Panc1 (cell line): Measurements from ENCODE around the gene MCM9. TPM values are rescaled to one million over a fixed set of nuclear protein-coding genes. Genes with fewer than 3 reads are reported as not detected.

ENCODE experiments used
- ATAC-seq: fragments of 200-7000 bp; cut with Tn5 transposase; 2 replicates; pipeline ENCODE4 v1.9.1; 2020; ENCODE audit warnings: mild to moderate bottlenecking, moderate library complexity
- BruUV-seq: library from RNA; stranded (reverse); fragments of 400-500 nt; replicated peaks from 2 replicates; lab custom pipeline; 2021; lab: Mats Ljungman, UMichigan
- CTCF ChIA-PET: fragments of 300-600 bp; sonication (Branson Sonifier 250); formaldehyde crosslinking; loops from one replicate; lab custom pipeline; 2022; ENCODE audit warnings: antibody characterized with exemption; lab: Charles Lee
- POLR2A ChIA-PET: fragments of 300-600 bp; sonication (Branson Sonifier 250); formaldehyde crosslinking; loops from one replicate; lab custom pipeline; 2022; ENCODE audit warnings: antibody characterized with exemption; lab: Charles Lee
- DNase-seq: peaks from one replicate; pipeline ENCODE4 v3.0.0-alpha.2; 2010; ENCODE audit warnings: low read depth, low spot score
- H3K27ac ChIP-seq: 2 replicates; pipeline ENCODE4 v1.5.1; 2011; ENCODE audit warnings: mild to moderate bottlenecking, low read length, inconsistent platforms
- H3K27me3 ChIP-seq: fragments of 200-500 bp; sonication (Bioruptor generic); 2 replicates; pipeline ENCODE4 v1.6.0; 2014; ENCODE audit warnings: low read length, inconsistent platforms; ENCODE audit not compliant: control insufficient read depth, insufficient read depth
- H3K36me3 ChIP-seq: fragments of 200-500 bp; sonication (Bioruptor generic); 2 replicates; pipeline ENCODE4 v1.5.1; 2014; ENCODE audit warnings: inconsistent platforms, mild to moderate bottlenecking, low read length, moderate library complexity; ENCODE audit not compliant: control insufficient read depth, insufficient read depth
- H3K4me1 ChIP-seq: 2 replicates; pipeline ENCODE4 v1.5.1; 2011; ENCODE audit warnings: inconsistent platforms, mild to moderate bottlenecking, low read length, moderate library complexity; ENCODE audit not compliant: control insufficient read depth, insufficient read depth
- H3K4me3 ChIP-seq, 2 experiments: 2 replicates each; pipeline ENCODE4 v1.5.1; 2011 to 2012; ENCODE audit warnings: low read depth in 2 of 2, low read length in 2 of 2, mild to moderate bottlenecking in 2 of 2, inconsistent platforms in 1 of 2, moderate library complexity in 1 of 2
- H3K9me3 ChIP-seq: fragments of 200-500 bp; sonication (Bioruptor generic); 2 replicates; pipeline ENCODE4 v1.5.1; 2014; ENCODE audit warnings: low read depth, mild to moderate bottlenecking, inconsistent platforms, low read length, moderate library complexity; ENCODE audit not compliant: control insufficient read depth, insufficient read depth
- POLR2AphosphoS5 ChIP-seq: IDR thresholded peaks from 2 replicates; pipeline ENCODE4 v1.6.1; 2012; ENCODE audit warnings: mild to moderate bottlenecking, low read depth, low read length, moderate library complexity
- SIN3A ChIP-seq: IDR thresholded peaks from 2 replicates; pipeline ENCODE4 v1.6.1; 2012; ENCODE audit warnings: low read depth, mild to moderate bottlenecking, low read length, moderate library complexity, borderline replicate concordance; ENCODE audit not compliant: insufficient read depth
- TCF7L2 ChIP-seq: IDR thresholded peaks from 2 replicates; pipeline ENCODE4 v1.6.1; 2011; ENCODE audit warnings: mild to moderate bottlenecking, low read depth, low read length, inconsistent platforms
- in situ Hi-C: cut with HindIII; loops from 2 replicates; pipeline ENCODE4 v1.10.0; 2016; ENCODE audit warnings: low sequenced_read_pairs, low pct_unique_long_range_greater_than_20kb
- intact Hi-C: fragments of 100-400 bp; cut with micrococcal nuclease; formaldehyde crosslinking; loops from one replicate; pipeline ENCODE4 v1.10.0; 2022; ENCODE audit not compliant: unreplicated experiment
- total RNA-seq: library from RNA; stranded (reverse); gene quantifications from one replicate; pipeline ENCODE4 v1.2.1, GENCODE V29; 2021; ENCODE audit not compliant: unreplicated experiment
- TF ChIP-seq, protein P1 (sequence below), 2 experiments: IDR thresholded peaks; 2 replicates each; pipeline ENCODE4 v1.6.1; 2011 to 2012; ENCODE audit warnings: low read depth in 2 of 2, control low read depth in 1 of 2, low read length in 1 of 2, mild to moderate bottlenecking in 1 of 2, moderate library complexity in 1 of 2; ENCODE audit not compliant: insufficient read depth in 1 of 2
- TF ChIP-seq, protein P2 (sequence below): fragments of 450-650 bp; IDR thresholded peaks from 2 replicates; pipeline ENCODE4 v1.5.1; 2017; ENCODE audit warnings: mild to moderate bottlenecking

Gene MCM9
- total RNA-seq, 1 experiment from 2014 or later: 20.4 TPM

DNA sequence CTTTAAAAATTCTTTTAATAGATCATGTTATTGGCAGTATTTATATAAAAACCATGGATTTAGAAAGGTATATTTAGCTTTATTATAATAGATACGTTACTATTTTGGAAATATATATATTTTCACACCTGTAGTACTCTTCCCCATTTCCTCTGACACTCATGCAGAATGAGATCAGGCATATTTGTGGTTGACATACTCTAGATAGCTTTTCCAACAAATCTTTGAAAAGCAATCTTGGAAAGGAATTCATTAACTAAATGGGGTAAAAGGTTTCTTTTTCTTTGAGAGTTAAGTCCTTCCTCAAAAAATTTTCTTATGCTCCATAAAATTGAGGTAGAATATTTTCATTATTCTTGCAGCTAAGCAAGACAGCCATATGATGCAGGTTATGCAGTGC, 26.5 kb downstream of the MCM9 start:
- BruUV-seq: no TSS peak
- CTCF ChIA-PET: no interaction called here
- Histone ChIP-seq H3K4me1 (no peaks in the 10 kb centered on the region), H3K36me3 (peaks cover 59% of the 10 kb centered on the region), H3K27me3 (no peaks in the 10 kb centered on the region), H3K27ac (no peak overlapping the region), H3K9me3 (no peaks in the 10 kb centered on the region), H3K4me3 (no peak overlapping the region)
- TF ChIP-seq, protein P1, sequence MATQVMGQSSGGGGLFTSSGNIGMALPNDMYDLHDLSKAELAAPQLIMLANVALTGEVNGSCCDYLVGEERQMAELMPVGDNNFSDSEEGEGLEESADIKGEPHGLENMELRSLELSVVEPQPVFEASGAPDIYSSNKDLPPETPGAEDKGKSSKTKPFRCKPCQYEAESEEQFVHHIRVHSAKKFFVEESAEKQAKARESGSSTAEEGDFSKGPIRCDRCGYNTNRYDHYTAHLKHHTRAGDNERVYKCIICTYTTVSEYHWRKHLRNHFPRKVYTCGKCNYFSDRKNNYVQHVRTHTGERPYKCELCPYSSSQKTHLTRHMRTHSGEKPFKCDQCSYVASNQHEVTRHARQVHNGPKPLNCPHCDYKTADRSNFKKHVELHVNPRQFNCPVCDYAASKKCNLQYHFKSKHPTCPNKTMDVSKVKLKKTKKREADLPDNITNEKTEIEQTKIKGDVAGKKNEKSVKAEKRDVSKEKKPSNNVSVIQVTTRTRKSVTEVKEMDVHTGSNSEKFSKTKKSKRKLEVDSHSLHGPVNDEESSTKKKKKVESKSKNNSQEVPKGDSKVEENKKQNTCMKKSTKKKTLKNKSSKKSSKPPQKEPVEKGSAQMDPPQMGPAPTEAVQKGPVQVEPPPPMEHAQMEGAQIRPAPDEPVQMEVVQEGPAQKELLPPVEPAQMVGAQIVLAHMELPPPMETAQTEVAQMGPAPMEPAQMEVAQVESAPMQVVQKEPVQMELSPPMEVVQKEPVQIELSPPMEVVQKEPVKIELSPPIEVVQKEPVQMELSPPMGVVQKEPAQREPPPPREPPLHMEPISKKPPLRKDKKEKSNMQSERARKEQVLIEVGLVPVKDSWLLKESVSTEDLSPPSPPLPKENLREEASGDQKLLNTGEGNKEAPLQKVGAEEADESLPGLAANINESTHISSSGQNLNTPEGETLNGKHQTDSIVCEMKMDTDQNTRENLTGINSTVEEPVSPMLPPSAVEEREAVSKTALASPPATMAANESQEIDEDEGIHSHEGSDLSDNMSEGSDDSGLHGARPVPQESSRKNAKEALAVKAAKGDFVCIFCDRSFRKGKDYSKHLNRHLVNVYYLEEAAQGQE (IDR thresholded peaks at IDR 0.05; ENCODE audit: insufficient read depth in 1 of 2, low read depth in 2 of 2, low read length in 1 of 2): no peak
- no peak for TF ChIP-seq POLR2AphosphoS5
- DNase-seq: no peak
- intact Hi-C loops: no loop called here
- no peak for ATAC-seq
- POLR2A ChIA-PET: no interaction called here
- in situ Hi-C loops: no loop called here

DNA sequence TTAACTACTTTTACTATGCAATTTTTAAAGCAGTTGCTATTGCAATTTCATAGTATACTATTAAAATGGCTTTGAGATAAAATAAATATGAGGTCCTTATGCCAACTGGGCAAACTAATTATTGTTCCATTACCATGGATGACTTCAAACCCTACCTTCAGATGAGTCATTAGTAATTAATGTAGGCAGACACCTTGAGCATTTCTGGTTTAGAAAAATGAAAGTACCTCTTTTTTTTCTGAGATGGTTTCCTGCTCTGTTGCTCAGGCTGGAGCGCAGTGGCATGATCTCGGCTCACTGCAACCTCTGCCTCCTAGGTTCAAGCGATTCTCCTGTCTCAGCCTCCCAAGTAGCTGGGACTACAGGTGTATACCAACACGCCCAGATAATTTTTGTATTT, 29.1 kb downstream of the MCM9 start:
- Histone ChIP-seq H3K27ac (no peak overlapping the region), H3K27me3 (no peaks in the 10 kb centered on the region), H3K4me3 (no peak overlapping the region), H3K9me3 (no peaks in the 10 kb centered on the region), H3K4me1 (no peaks in the 10 kb centered on the region), H3K36me3 (peaks cover 40% of the 10 kb centered on the region)
- no peak for TF ChIP-seq SIN3A
- TF ChIP-seq, protein P1 (IDR thresholded peaks at IDR 0.05; ENCODE audit: insufficient read depth in 1 of 2, low read depth in 2 of 2, low read length in 1 of 2): no peak
- TF ChIP-seq TCF7L2: no peak
- TF ChIP-seq, protein P2, sequence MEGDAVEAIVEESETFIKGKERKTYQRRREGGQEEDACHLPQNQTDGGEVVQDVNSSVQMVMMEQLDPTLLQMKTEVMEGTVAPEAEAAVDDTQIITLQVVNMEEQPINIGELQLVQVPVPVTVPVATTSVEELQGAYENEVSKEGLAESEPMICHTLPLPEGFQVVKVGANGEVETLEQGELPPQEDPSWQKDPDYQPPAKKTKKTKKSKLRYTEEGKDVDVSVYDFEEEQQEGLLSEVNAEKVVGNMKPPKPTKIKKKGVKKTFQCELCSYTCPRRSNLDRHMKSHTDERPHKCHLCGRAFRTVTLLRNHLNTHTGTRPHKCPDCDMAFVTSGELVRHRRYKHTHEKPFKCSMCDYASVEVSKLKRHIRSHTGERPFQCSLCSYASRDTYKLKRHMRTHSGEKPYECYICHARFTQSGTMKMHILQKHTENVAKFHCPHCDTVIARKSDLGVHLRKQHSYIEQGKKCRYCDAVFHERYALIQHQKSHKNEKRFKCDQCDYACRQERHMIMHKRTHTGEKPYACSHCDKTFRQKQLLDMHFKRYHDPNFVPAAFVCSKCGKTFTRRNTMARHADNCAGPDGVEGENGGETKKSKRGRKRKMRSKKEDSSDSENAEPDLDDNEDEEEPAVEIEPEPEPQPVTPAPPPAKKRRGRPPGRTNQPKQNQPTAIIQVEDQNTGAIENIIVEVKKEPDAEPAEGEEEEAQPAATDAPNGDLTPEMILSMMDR: no peak
- no peak for TF ChIP-seq POLR2AphosphoS5
- POLR2A ChIA-PET: no interaction called here
- CTCF ChIA-PET: no interaction called here
- intact Hi-C loops (no loop called here), in situ Hi-C loops (no loop called here)
- BruUV-seq: no TSS peak
- DNase-seq: no peak
- ATAC-seq: no peak
